Measurements from ENCODE around the gene ACVR2B. TPM values are rescaled to one million over a fixed set of nuclear protein-coding genes. Genes with fewer than 3 reads are reported as not detected.

The ACVR2B gene
- total and polyA plus RNA-seq, 5 donors: 1.7 to 6.2 (median 5.2) TPM

GRCh38 chr3:38511546-38511945 lies 57.9 kb downstream of the ACVR2B start:
- ATAC-seq (no peak), DNase-seq (no peak)
- intact Hi-C loops (cut with DNase I): no loop called here
- Histone ChIP-seq H3K4me3 (ENCODE audit: low read length) (no peak overlapping the region), H3K27ac (ENCODE audit: low read length) (no peak overlapping the region), H3K27me3 (ENCODE audit: control insufficient read depth, insufficient read depth) (no peaks in the 10 kb centered on the region), H3K9me3 (ENCODE audit: control insufficient read depth, low read length) (no peaks in the 10 kb centered on the region), H3K4me1 (ENCODE audit: control insufficient read depth, insufficient read depth, low read length) (no peaks in the 10 kb centered on the region)
- 79% methylated on average over 3 of the region's 3 CpGs for WGBS

GRCh38 chr3:38515367-38515766 lies 61.7 kb downstream of the ACVR2B start:
- Histone ChIP-seq H3K27ac (ENCODE audit: low read length) (no peak overlapping the region), H3K27me3 (ENCODE audit: control insufficient read depth, insufficient read depth) (no peaks in the 10 kb centered on the region), H3K9me3 (ENCODE audit: control insufficient read depth, low read length) (no peaks in the 10 kb centered on the region), H3K4me3 (ENCODE audit: low read length) (no peak overlapping the region), H3K4me1 (ENCODE audit: control insufficient read depth, insufficient read depth, low read length) (peaks cover 2% of the 10 kb centered on the region)
- ATAC-seq (peak in 1 of 2 donors; percentile 44), DNase-seq (peak in 1 of 3 donors; percentile 57)
- intact Hi-C loops (cut with DNase I): loop anchor here in 1 of 4 donors (5.0 kb wide), 1 partner anchor 332 kb away; no protein-coding TSS in a partner anchor
- WGBS: 84% methylated on average over 7 of the region's 7 CpGs

GRCh38 chr3:38516669-38517068 lies 63.0 kb downstream of the ACVR2B start:
- WGBS: 92% methylated on average over 1 of the region's 1 CpG
- Histone ChIP-seq H3K27me3 (ENCODE audit: control insufficient read depth, insufficient read depth) (no peaks in the 10 kb centered on the region), H3K4me3 (ENCODE audit: low read length) (no peak overlapping the region), H3K27ac (ENCODE audit: low read length) (no peak overlapping the region), H3K9me3 (ENCODE audit: control insufficient read depth, low read length) (no peaks in the 10 kb centered on the region), H3K4me1 (ENCODE audit: control insufficient read depth, insufficient read depth, low read length) (peaks cover 2% of the 10 kb centered on the region)
- no peak for ATAC-seq
- DNase-seq: no peak
- intact Hi-C loops (cut with DNase I): loop anchor here in 1 of 4 donors (5.0 kb wide), 1 partner anchor 331 kb away; no protein-coding TSS in a partner anchor

GRCh38 chr3:38519000-38519399 lies 65.3 kb downstream of the ACVR2B start:
- ATAC-seq: no peak
- no peak overlapping the region for H3K4me3 ChIP-seq (ENCODE audit: low read length)
- intact Hi-C loops (cut with DNase I): loop anchor here in 1 of 4 donors (5.0 kb wide), 1 partner anchor 328 kb away; no protein-coding TSS in a partner anchor
- WGBS: 49% methylated on average over 1 of the region's 1 CpG
- DNase-seq: no peak
- H3K27ac ChIP-seq (ENCODE audit: low read length): no peak overlapping the region
- H3K27me3 ChIP-seq (ENCODE audit: control insufficient read depth, insufficient read depth): no peaks in the 10 kb centered on the region
- H3K4me1 ChIP-seq (ENCODE audit: control insufficient read depth, insufficient read depth, low read length): peaks cover 2% of the 10 kb centered on the region
- no peaks in the 10 kb centered on the region for H3K9me3 ChIP-seq (ENCODE audit: control insufficient read depth, low read length)

GRCh38 chr3:38519651-38520050 lies 66.0 kb downstream of the ACVR2B start:
- ATAC-seq (no peak), DNase-seq (no peak)
- H3K9me3 ChIP-seq (ENCODE audit: control insufficient read depth, low read length): no peaks in the 10 kb centered on the region
- whole genome bisulfite sequencing: 28% methylated on average over 5 of the region's 5 CpGs
- H3K27ac ChIP-seq (ENCODE audit: low read length): peak overlapping the region; percentile 89
- H3K4me3 ChIP-seq (ENCODE audit: low read length): no peak overlapping the region
- no peaks in the 10 kb centered on the region for H3K27me3 ChIP-seq (ENCODE audit: control insufficient read depth, insufficient read depth)
- intact Hi-C loops (cut with DNase I): loop anchor here (5.0 to 10.0 kb wide), 4 partner anchors 128 to 328 kb away; partner anchors contain the start of gene SCN5A (in 4 of the 4)
- peaks cover 2% of the 10 kb centered on the region for H3K4me1 ChIP-seq (ENCODE audit: control insufficient read depth, insufficient read depth, low read length)

- Histone ChIP-seq H3K27ac (ENCODE audit: low read length) (no peak overlapping the region), H3K27me3 (ENCODE audit: control insufficient read depth, insufficient read depth) (no peaks in the 10 kb centered on the region), H3K4me3 (ENCODE audit: low read length) (no peak overlapping the region), H3K4me1 (ENCODE audit: control insufficient read depth, insufficient read depth, low read length) (peaks cover 2% of the 10 kb centered on the region), H3K9me3 (ENCODE audit: control insufficient read depth, low read length) (no peaks in the 10 kb centered on the region)
- intact Hi-C loops (cut with DNase I): loop anchor here (5.0 to 10.0 kb wide), 3 partner anchors 126 to 323 kb away; partner anchors contain the start of gene SCN5A (in 4 of the 4)
- peak; percentile 45 to 67 (median 47) for DNase-seq
- WGBS: 4% methylated on average over 5 of the region's 5 CpGs
- peak; percentile 40 to 61 for ATAC-seq
Observed at GRCh38 chr3:38521391-38521987, 67.8 kb downstream of the ACVR2B start.

GRCh38 chr3:38522002-38522401 lies 68.3 kb downstream of the ACVR2B start:
- H3K4me1 ChIP-seq (ENCODE audit: control insufficient read depth, insufficient read depth, low read length): peaks cover 2% of the 10 kb centered on the region
- intact Hi-C loops (cut with DNase I): loop anchor here (5.0 to 10.0 kb wide), 3 partner anchors 125 to 323 kb away; partner anchors contain the start of gene SCN5A (in 4 of the 4)
- ATAC-seq (peak; percentile 49 to 55), DNase-seq (no peak)
- H3K27me3 ChIP-seq (ENCODE audit: control insufficient read depth, insufficient read depth): no peaks in the 10 kb centered on the region
- no peak overlapping the region for H3K4me3 ChIP-seq (ENCODE audit: low read length)
- no peak overlapping the region for H3K27ac ChIP-seq (ENCODE audit: low read length)
- WGBS: 73% methylated on average over 6 of the region's 6 CpGs
- no peaks in the 10 kb centered on the region for H3K9me3 ChIP-seq (ENCODE audit: control insufficient read depth, low read length)

- Histone ChIP-seq H3K27me3 (ENCODE audit: control insufficient read depth, insufficient read depth) (no peaks in the 10 kb centered on the region), H3K4me3 (ENCODE audit: low read length) (no peak overlapping the region), H3K27ac (ENCODE audit: low read length) (no peak overlapping the region), H3K9me3 (ENCODE audit: control insufficient read depth, low read length) (no peaks in the 10 kb centered on the region), H3K4me1 (ENCODE audit: control insufficient read depth, insufficient read depth, low read length) (peaks cover 5% of the 10 kb centered on the region)
- intact Hi-C loops (cut with DNase I): loop anchor here (5.0 to 10.0 kb wide), 3 partner anchors 123 to 321 kb away; partner anchors contain the start of gene SCN5A (in 4 of the 4)
- DNase-seq: no peak
- no peak for ATAC-seq
- 86% methylated on average over 5 of the region's 5 CpGs for WGBS
Observed at GRCh38 chr3:38524141-38524739, 70.5 kb downstream of the ACVR2B start.

GRCh38 chr3:38526792-38527191 lies 73.1 kb downstream of the ACVR2B start:
- intact Hi-C loops (cut with DNase I): loop anchor here in 1 of 4 donors (10.0 kb wide), 1 partner anchor 318 kb away; no protein-coding TSS in a partner anchor
- no peaks in the 10 kb centered on the region for H3K27me3 ChIP-seq (ENCODE audit: control insufficient read depth, insufficient read depth)

GRCh38 chr3:38528457-38528856 lies 74.8 kb downstream of the ACVR2B start:
- H3K27ac ChIP-seq (ENCODE audit: low read length): peak overlapping the region; percentile 9
- DNase-seq (no peak), ATAC-seq (no peak)
- no peaks in the 10 kb centered on the region for H3K27me3 ChIP-seq (ENCODE audit: control insufficient read depth, insufficient read depth)
- WGBS: 92% methylated on average over 1 of the region's 1 CpG
- intact Hi-C loops (cut with DNase I): loop anchor here in 1 of 4 donors (10.0 kb wide), 1 partner anchor 316 kb away; no protein-coding TSS in a partner anchor
- no peaks in the 10 kb centered on the region for H3K9me3 ChIP-seq (ENCODE audit: control insufficient read depth, low read length)
- H3K4me3 ChIP-seq (ENCODE audit: low read length): no peak overlapping the region
- peaks cover 4% of the 10 kb centered on the region for H3K4me1 ChIP-seq (ENCODE audit: control insufficient read depth, insufficient read depth, low read length)

More at GRCh38 chr3:38526792-38527191, 73.1 kb downstream of the ACVR2B start:
- no peaks in the 10 kb centered on the region for H3K9me3 ChIP-seq (ENCODE audit: control insufficient read depth, low read length)
- no peak overlapping the region for H3K27ac ChIP-seq (ENCODE audit: low read length)
- DNase-seq (peak in 1 of 3 donors; percentile 63), ATAC-seq (no peak)
- no peak overlapping the region for H3K4me3 ChIP-seq (ENCODE audit: low read length)
- peaks cover 4% of the 10 kb centered on the region for H3K4me1 ChIP-seq (ENCODE audit: control insufficient read depth, insufficient read depth, low read length)
- 96% methylated on average over 14 of the region's 14 CpGs for WGBS

GRCh38 chr3:38532529-38532928 lies 78.8 kb downstream of the ACVR2B start:
- Histone ChIP-seq H3K27ac (ENCODE audit: low read length) (peak overlapping the region; percentile 55), H3K9me3 (ENCODE audit: control insufficient read depth, low read length) (no peaks in the 10 kb centered on the region), H3K4me3 (ENCODE audit: low read length) (no peak overlapping the region), H3K4me1 (ENCODE audit: control insufficient read depth, insufficient read depth, low read length) (peaks cover 6% of the 10 kb centered on the region), H3K27me3 (ENCODE audit: control insufficient read depth, insufficient read depth) (no peaks in the 10 kb centered on the region)
- DNase-seq (no peak), ATAC-seq (no peak)
- WGBS: 64% methylated on average over 3 of the region's 3 CpGs
- intact Hi-C loops (cut with DNase I): no loop called here

Data from right cardiac atrium (tissue), 5 donors.